Measurements from ENCODE around the gene C1orf94. TPM values are rescaled to one million over a fixed set of nuclear protein-coding genes. Genes with fewer than 3 reads are reported as not detected.

Gene C1orf94
- total and polyA plus RNA-seq, 2 experiments from 2014 or later, result not detected

GRCh38 chr1:34137411-34137810, 39.3 kb upstream of the C1orf94 start:
- peaks cover 94% of the 10 kb centered on the region for H3K79me2 ChIP-seq (ENCODE audit: insufficient read depth)
- no peaks in the 10 kb centered on the region; the same call in 1 of the 2 replicates for H4K20me1 ChIP-seq (ENCODE audit: insufficient read depth)
- no peak overlapping the region for H2AFZ ChIP-seq
- H3K36me3 ChIP-seq (ENCODE audit: low read depth), result no peaks in the 10 kb centered on the region
- no peak overlapping the region for H3K27ac ChIP-seq
- DNase-seq, result no peak
- H3K4me1 ChIP-seq (ENCODE audit: insufficient read depth), result peaks cover 7% of the 10 kb centered on the region; the same call in 1 of the 2 replicates
- no peaks in the 10 kb centered on the region for H3K9me3 ChIP-seq (ENCODE audit: low read depth)
- no peak overlapping the region for H3K4me3 ChIP-seq
- in situ Hi-C loops (cut with MboI), result no loop called here
- 98 to 99% methylated on average over 3 of the region's 3 CpGs for WGBS, 2 experiments (ENCODE audit: low coverage in 1 of 2, low lambda C conversion rate in 2 of 2, missing lambda C conversion rate in 2 of 2)
- no peaks in the 10 kb centered on the region for H3K9me2 ChIP-seq (ENCODE audit: insufficient read depth)
- H3K9ac ChIP-seq, result no peak overlapping the region
- H3K4me2 ChIP-seq (ENCODE audit: unreplicated experiment), result no peak overlapping the region
- H3K27me3 ChIP-seq (replicated peaks; ENCODE audit: insufficient read depth), result no peaks in the 10 kb centered on the region
- no peak for TF ChIP-seq EZH2phosphoT487 (IDR thresholded peaks at IDR 0.05; ENCODE audit: insufficient read depth, low read depth)
- TF ChIP-seq EZH2 (IDR thresholded peaks at IDR 0.05; ENCODE audit: insufficient read depth, poor library complexity, severe bottlenecking), result no peak
- peaks cover 12% of the 10 kb centered on the region; the same call in 1 of the 2 replicates for H3F3A ChIP-seq (ENCODE audit: insufficient read depth)

GRCh38 chr1:34140011-34140676, 36.6 kb upstream of the C1orf94 start:
- H3K4me1 ChIP-seq (ENCODE audit: insufficient read depth), result no peaks in the 10 kb centered on the region
- H3K9ac ChIP-seq, result no peak overlapping the region
- 0 out of 2 replicates have a peak, but pooled peaks cover 1% of the 10 kb centered on the region for H3F3A ChIP-seq (ENCODE audit: insufficient read depth)
- no peaks in the 10 kb centered on the region for H3K36me3 ChIP-seq (ENCODE audit: low read depth)
- no peak overlapping the region for H3K4me2 ChIP-seq (ENCODE audit: unreplicated experiment)
- peaks cover 97% of the 10 kb centered on the region for H3K79me2 ChIP-seq (ENCODE audit: insufficient read depth)
- H2AFZ ChIP-seq, result no peak overlapping the region
- H3K4me3 ChIP-seq, result no peak overlapping the region
- TF ChIP-seq EZH2 (IDR thresholded peaks at IDR 0.05; ENCODE audit: insufficient read depth, poor library complexity, severe bottlenecking), result no peak
- TF ChIP-seq EZH2phosphoT487 (IDR thresholded peaks at IDR 0.05; ENCODE audit: insufficient read depth, low read depth), result no peak
- H4K20me1 ChIP-seq (ENCODE audit: insufficient read depth), result no peaks in the 10 kb centered on the region; the same call in 1 of the 2 replicates
- no peaks in the 10 kb centered on the region for H3K27me3 ChIP-seq (replicated peaks; ENCODE audit: insufficient read depth)
- in situ Hi-C loops (cut with MboI), result no loop called here
- H3K9me3 ChIP-seq (ENCODE audit: low read depth), result no peaks in the 10 kb centered on the region
- no peak for DNase-seq
- H3K9me2 ChIP-seq (ENCODE audit: insufficient read depth), result no peaks in the 10 kb centered on the region
- no peak overlapping the region for H3K27ac ChIP-seq
- WGBS, 2 experiments (ENCODE audit: low coverage in 1 of 2, low lambda C conversion rate in 2 of 2, missing lambda C conversion rate in 2 of 2), result 71 to 74% methylated on average over 7 of the region's 7 CpGs

- H3K27me3 ChIP-seq (replicated peaks; ENCODE audit: insufficient read depth), result no peaks in the 10 kb centered on the region
- no peaks in the 10 kb centered on the region for H3K9me3 ChIP-seq (ENCODE audit: low read depth)
- no peaks in the 10 kb centered on the region for H3F3A ChIP-seq (ENCODE audit: insufficient read depth)
- no peaks in the 10 kb centered on the region for H4K20me1 ChIP-seq (ENCODE audit: insufficient read depth)
- 90 to 93% methylated on average over 2 of the region's 2 CpGs for WGBS, 2 experiments (ENCODE audit: low coverage in 1 of 2, low lambda C conversion rate in 2 of 2, missing lambda C conversion rate in 2 of 2)
- in situ Hi-C loops (cut with MboI), result no loop called here
- H3K27ac ChIP-seq, result no peak overlapping the region
- peaks cover 95% of the 10 kb centered on the region for H3K79me2 ChIP-seq (ENCODE audit: insufficient read depth)
- H3K4me3 ChIP-seq, result no peak overlapping the region
- H3K4me1 ChIP-seq (ENCODE audit: insufficient read depth), result no peaks in the 10 kb centered on the region
- no peak overlapping the region for H2AFZ ChIP-seq
- DNase-seq, result no peak
- no peaks in the 10 kb centered on the region for H3K36me3 ChIP-seq (ENCODE audit: low read depth)
- H3K9ac ChIP-seq, result no peak overlapping the region
- no peak for TF ChIP-seq EZH2phosphoT487 (IDR thresholded peaks at IDR 0.05; ENCODE audit: insufficient read depth, low read depth)
- TF ChIP-seq EZH2 (IDR thresholded peaks at IDR 0.05; ENCODE audit: insufficient read depth, poor library complexity, severe bottlenecking), result no peak
- H3K4me2 ChIP-seq (ENCODE audit: unreplicated experiment), result no peak overlapping the region
- no peaks in the 10 kb centered on the region for H3K9me2 ChIP-seq (ENCODE audit: insufficient read depth)
Observed at GRCh38 chr1:34143975-34144374, 32.7 kb upstream of the C1orf94 start.

GRCh38 chr1:34144766-34145165, 31.9 kb upstream of the C1orf94 start:
- no peak overlapping the region for H2AFZ ChIP-seq
- H3K4me3 ChIP-seq, result no peak overlapping the region
- H4K20me1 ChIP-seq (ENCODE audit: insufficient read depth), result no peaks in the 10 kb centered on the region
- no peaks in the 10 kb centered on the region for H3K4me1 ChIP-seq (ENCODE audit: insufficient read depth)
- WGBS, 2 experiments (ENCODE audit: low coverage in 1 of 2, low lambda C conversion rate in 2 of 2, missing lambda C conversion rate in 2 of 2), result 87 to 91% methylated on average over 6 of the region's 6 CpGs
- no peak overlapping the region for H3K27ac ChIP-seq
- H3K9ac ChIP-seq, result no peak overlapping the region
- no peaks in the 10 kb centered on the region for H3K36me3 ChIP-seq (ENCODE audit: low read depth)
- no peaks in the 10 kb centered on the region for H3K9me2 ChIP-seq (ENCODE audit: insufficient read depth)
- TF ChIP-seq EZH2 (IDR thresholded peaks at IDR 0.05; ENCODE audit: insufficient read depth, poor library complexity, severe bottlenecking) (no peak), EZH2phosphoT487 (IDR thresholded peaks at IDR 0.05; ENCODE audit: insufficient read depth, low read depth) (no peak)
- in situ Hi-C loops (cut with MboI), result no loop called here
- H3F3A ChIP-seq (ENCODE audit: insufficient read depth), result no peaks in the 10 kb centered on the region
- H3K79me2 ChIP-seq (ENCODE audit: insufficient read depth), result peaks cover 95% of the 10 kb centered on the region
- no peaks in the 10 kb centered on the region for H3K9me3 ChIP-seq (ENCODE audit: low read depth)
- H3K27me3 ChIP-seq (replicated peaks; ENCODE audit: insufficient read depth), result no peaks in the 10 kb centered on the region
- H3K4me2 ChIP-seq (ENCODE audit: unreplicated experiment), result no peak overlapping the region
- no peak for DNase-seq

All from GM23248 (cell line).